K562 (cell line): ENCODE measurements around the gene NXF3. TPM values are rescaled to one million over a fixed set of nuclear protein-coding genes. Genes with fewer than 3 reads are reported as not detected.
A peak's percentile ranks its signal among the peaks of the same experiment; 100 is the strongest.

Experiments
- ATAC-seq: fragments of 200-7000 bp; cut with Tn5 transposase; 3 replicates; pipeline ENCODE4 v1.9.1; 2020; ENCODE audit warnings: moderate library complexity
- BruUV-seq: library from RNA; stranded (reverse); fragments of 400-500 nt; replicated peaks from 2 replicates; lab custom pipeline; 2021; lab: Mats Ljungman, UMichigan
- CTCF ChIA-PET: fragments of 300-600 bp; formaldehyde crosslinking; extraction: SDS; loops from one replicate; lab custom pipeline; 2021; ENCODE audit warnings: low intra/inter-chr PET ratio; lab: Yijun Ruan, JAX
- POLR2A ChIA-PET: fragments of 300-600, 350-650 bp; sonication (Branson Sonifier 250); formaldehyde crosslinking; extraction: SDS; loops from one replicate; lab custom pipeline; 2021; ENCODE audit warnings: antibody characterized with exemption, inconsistent platforms; lab: Yijun Ruan, JAX
- DNase-seq, 4 experiments: peaks; one replicate each; pipeline versions ENCODE4 v3.0.0 to v3.0.0-alpha.2; 2011 to 2018; ENCODE audit warnings: low spot score in 3 of 4, mixed read lengths in 3 of 4; ENCODE audit errors: extremely low read depth in 1 of 4
- FAIRE-seq: peaks from 2 replicates; lab custom pipeline; 2011; peaks lifted over from hg19 to GRCh38; lab: Jason Lieb, UNC
- H2AFZ ChIP-seq: 2 replicates; pipeline ENCODE4 v1.6.0; 2011; ENCODE audit warnings: low read depth, low read length, control low read depth, inconsistent platforms
- H3K27ac ChIP-seq: fragments of 200-600 bp; 3 replicates; pipeline ENCODE4 v1.8.0; 2011; ENCODE audit warnings: low read depth, mild to moderate bottlenecking, control low read depth, inconsistent platforms, low read length, moderate library complexity, mixed read lengths; ENCODE audit errors: extremely low read depth
- H3K27me3 ChIP-seq, 2 experiments: fragments of 300-600 bp in 1 of 2; 2 replicates in 1 of 2; 3 replicates in 1 of 2; pipeline versions ENCODE4 v1.6.0 to v1.8.0; 2011; ENCODE audit warnings: inconsistent platforms in 2 of 2, low read length in 2 of 2, mild to moderate bottlenecking in 1 of 2, mixed read lengths in 1 of 2, moderate library complexity in 1 of 2; ENCODE audit not compliant: control insufficient read depth in 2 of 2, insufficient read depth in 2 of 2
- H3K36me3 ChIP-seq: fragments of 300-600 bp; 3 replicates; pipeline ENCODE4 v1.8.0; 2011; ENCODE audit warnings: mild to moderate bottlenecking, low read length, inconsistent platforms; ENCODE audit not compliant: control insufficient read depth, insufficient read depth
- H3K4me1 ChIP-seq, 2 experiments: fragments of 200-600 bp in 1 of 2; replicated peaks in 1 of 2; 2 replicates in 1 of 2; 3 replicates in 1 of 2; pipeline versions ENCODE4 v1.5.1 to v1.8.0; 2011; ENCODE audit warnings: inconsistent platforms in 2 of 2, low read length in 2 of 2, mild to moderate bottlenecking in 1 of 2, mixed read lengths in 1 of 2, moderate library complexity in 1 of 2; ENCODE audit not compliant: control insufficient read depth in 2 of 2, insufficient read depth in 2 of 2
- H3K4me2 ChIP-seq: 2 replicates; pipeline ENCODE4 v1.6.1; 2011; ENCODE audit warnings: low read length, control low read depth, inconsistent platforms, mixed read lengths; ENCODE audit not compliant: insufficient read depth
- H3K4me3 ChIP-seq: fragments of 200-600 bp; sonication (generic), shearing (Covaris generic); 2 replicates; pipeline ENCODE4 v1.5.1; 2016; ENCODE audit warnings: control low read depth, inconsistent platforms
- H3K79me2 ChIP-seq: fragments of 200-600 bp; 3 replicates; pipeline ENCODE4 v1.8.0; 2011; ENCODE audit warnings: low read length, inconsistent platforms; ENCODE audit not compliant: control insufficient read depth, insufficient read depth
- H3K9ac ChIP-seq, 2 experiments: 2 replicates each; pipeline versions ENCODE4 v1.6.0 to v1.6.1; 2011; ENCODE audit warnings: low read depth in 2 of 2, low read length in 2 of 2, control low read depth in 1 of 2, inconsistent platforms in 1 of 2, mild to moderate bottlenecking in 1 of 2, mixed read lengths in 1 of 2; ENCODE audit not compliant: insufficient read depth in 1 of 2
- H3K9me1 ChIP-seq: one replicate; pipeline ENCODE4 v1.6.0; 2011; ENCODE audit warnings: inconsistent platforms, mild to moderate bottlenecking, low read length, moderate library complexity; ENCODE audit not compliant: control insufficient read depth, insufficient read depth
- H3K9me3 ChIP-seq: replicated peaks from 2 replicates; pipeline ENCODE4 v1.5.1; 2011; ENCODE audit warnings: low read depth, low read length, inconsistent platforms; ENCODE audit not compliant: control insufficient read depth, insufficient read depth
- H4K20me1 ChIP-seq: replicated peaks from 2 replicates; pipeline ENCODE4 v1.6.1; 2011; ENCODE audit warnings: low read length, inconsistent platforms, mixed read lengths; ENCODE audit not compliant: control insufficient read depth, insufficient read depth
- CTBP1 ChIP-seq: fragments of 450-650 bp; IDR thresholded peaks from 2 replicates; pipeline ENCODE4 v1.6.1; 2016; ENCODE audit warnings: borderline replicate concordance
- FOSL1 ChIP-seq: fragments of 200-800 bp; sonication (Bioruptor generic); conservative IDR thresholded peaks from 2 replicates; pipeline ENCODE4 v1.6.1; 2016; ENCODE audit warnings: missing genetic modification characterization, missing compliant biosample characterization
- JUND ChIP-seq, 2 experiments: IDR thresholded peaks; 2 replicates in 1 of 2; 3 replicates in 1 of 2; pipeline ENCODE4 v1.6.1; 2011; ENCODE audit warnings: borderline replicate concordance in 2 of 2, low read depth in 2 of 2, low read length in 2 of 2, improper control_type of control experiment in 1 of 2, missing biosample characterization in 1 of 2, missing genetic modification characterization in 1 of 2, missing genetic modification reagents in 1 of 2
- MED1 ChIP-seq: sonication (generic); formaldehyde crosslinking; IDR thresholded peaks from 2 replicates; pipeline ENCODE4 v1.8.1; 2023; ENCODE audit warnings: missing genetic modification reagents, borderline replicate concordance
- POLR2H ChIP-seq: IDR thresholded peaks from 2 replicates; pipeline ENCODE4 v1.6.1; 2016; ENCODE audit warnings: missing genetic modification characterization, low read depth, mild to moderate bottlenecking, control low read depth, missing compliant biosample characterization, moderate library complexity
- ZC3H8 ChIP-seq: fragments of 450-650 bp; IDR thresholded peaks from 2 replicates; pipeline ENCODE4 v1.6.1; 2017
- ZNF764 ChIP-seq: fragments of 250-450 bp; sonication (Bioruptor Pico); IDR thresholded peaks from 2 replicates; pipeline ENCODE4 v1.4.0; 2020; ENCODE audit warnings: low read depth, mild to moderate bottlenecking, moderate library complexity
- WGBS: fragments of 100-300 bp; shearing (Covaris generic); methylation state at CpG from one replicate; pipeline ENCODE4 v1.1.6; 2016; ENCODE audit warnings: low coverage, mixed read lengths; ENCODE audit not compliant: insufficient coverage; ENCODE audit errors: missing lambda C conversion rate; 5-methylcytosine and 5-hydroxymethylcytosine counted together
- in situ Hi-C: fragments of 300-500 bp; cut with MboI; formaldehyde crosslinking; loops from 4 replicates; pipeline ENCODE4 v1.15.0; 2018; ENCODE audit warnings: inconsistent platforms, mixed read lengths
- intact Hi-C: fragments of 100-400 bp; cut with micrococcal nuclease; formaldehyde crosslinking; loops from 2 replicates; pipeline ENCODE4 v1.14.2; 2022
- polyA plus RNA-seq, 8 experiments: library from polyadenylated mRNA; depleted of rRNA in 4 of 8; stranded (reverse) in 5 of 8; unstranded in 3 of 8; fragments of >200 nt; fragmentation: Nextera tagmentation in 2 of 8; fragmentation: Illumina TruSeq in 1 of 8; extraction: Ambion mirVana in 2 of 8; extraction: Trizol in 1 of 8; gene quantifications; 2 replicates each; pipeline versions ENCODE4 v1.2.1 to v1.2.3, GENCODE V29; 2011 to 2014; ENCODE audit warnings: inconsistent platforms in 1 of 8, missing spikeins in 1 of 8
- total RNA-seq, 7 experiments: library from RNA; depleted of rRNA in 6 of 7; stranded (reverse); fragments of >200 nt in 6 of 7; fragmentation: Illumina TruSeq in 2 of 7; extraction: Trizol in 2 of 7; gene quantifications; 2 replicates each; pipeline versions ENCODE4 v1.2.1 to v1.2.3, GENCODE V29; 2011 to 2021; ENCODE audit warnings: low replicate concordance in 1 of 7
- TF ChIP-seq, protein P1 (sequence below): fragments of 250-450 bp; sonication (Bioruptor Pico); IDR thresholded peaks from 2 replicates; pipeline ENCODE4 v1.8.0; 2022; ENCODE audit warnings: inconsistent platforms
- TF ChIP-seq, protein P2 (sequence below): IDR thresholded peaks from 3 replicates; pipeline ENCODE4 v1.6.1; 2011; ENCODE audit warnings: borderline replicate concordance, mild to moderate bottlenecking, moderate library complexity; ENCODE audit not compliant: insufficient read length; ENCODE audit errors: extremely low read depth
- TF ChIP-seq, protein P3 (sequence below): sonication (generic); formaldehyde crosslinking; IDR thresholded peaks from 2 replicates; pipeline ENCODE4 v1.8.1; 2023; ENCODE audit warnings: mild to moderate bottlenecking, missing genetic modification reagents, moderate library complexity

The NXF3 gene
- total and polyA plus RNA-seq, 9 of the 15 experiments (the other 6 are each of a cell fraction or from before 2014, with no cell fraction given): 0.18 to 0.40 (median 0.28) TPM; not detected in 2

DNA sequence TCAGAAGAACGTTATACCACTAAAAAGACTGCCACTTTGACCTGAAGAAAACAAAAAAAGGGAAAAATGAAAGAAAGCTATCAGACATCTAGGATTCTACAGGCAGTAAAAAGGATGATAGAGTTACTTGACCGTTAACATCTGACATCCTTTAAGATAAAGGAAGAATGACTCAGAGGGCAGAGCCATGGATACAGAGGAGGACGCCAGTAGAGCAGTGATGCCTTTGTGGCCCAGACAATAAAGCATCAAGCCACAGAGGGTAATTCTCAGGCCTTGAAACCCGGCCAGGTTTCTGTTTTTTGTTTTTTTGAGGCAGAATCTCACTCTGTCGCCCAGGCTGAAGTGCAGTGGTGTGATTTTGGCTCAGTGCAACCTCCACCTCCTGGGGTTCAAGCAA is 19.5 kb downstream of the NXF3 start:
- Histone ChIP-seq H3K9ac (no peak overlapping the region), H3K27ac (no peak overlapping the region), H2AFZ (no peak overlapping the region), H3K4me3 (no peak overlapping the region), H3K79me2 (no peaks in the 10 kb centered on the region), H3K4me2 (no peak overlapping the region), H3K4me1 (no peaks in the 10 kb centered on the region), H3K9me3 (no peaks in the 10 kb centered on the region)
- WGBS: 0% methylated on average over 5 of the region's 5 CpGs
- intact Hi-C loops: no loop called here
- TF ChIP-seq MED1 (no peak), ZNF764 (no peak), JUND (IDR thresholded peaks at IDR 0.05; ENCODE audit: borderline replicate concordance, low read depth, low read length) (peak; percentile 36; the same call in 1 of the 2 replicates), JUND (tag; IDR thresholded peaks at IDR 0.05; ENCODE audit: borderline replicate concordance, low read depth, low read length) (no peak; the same call in 2 of the 3 replicates), CTBP1 (0 out of 2 replicates have a peak, but pooled peaks have one; percentile 41), FOSL1 (tag) (peak; percentile 63)
- TF ChIP-seq, all 486 proteins: peak for 3
- in situ Hi-C loops: no loop called here
- no peaks in the 10 kb centered on the region for H3K36me3 ChIP-seq
- no peak for DNase-seq
- ATAC-seq: no peak
- no peak for FAIRE-seq
- ChIA-PET POLR2A (no interaction called here), CTCF (no interaction called here)
- no TSS peak for BruUV-seq
- H3K9me1 ChIP-seq: no peaks in the 10 kb centered on the region
- H3K27me3 ChIP-seq: peaks cover 0 to 5% of the 10 kb centered on the region in 2 experiments; a peak in 2 of 5 replicates
- no peaks in the 10 kb centered on the region for H4K20me1 ChIP-seq

DNA sequence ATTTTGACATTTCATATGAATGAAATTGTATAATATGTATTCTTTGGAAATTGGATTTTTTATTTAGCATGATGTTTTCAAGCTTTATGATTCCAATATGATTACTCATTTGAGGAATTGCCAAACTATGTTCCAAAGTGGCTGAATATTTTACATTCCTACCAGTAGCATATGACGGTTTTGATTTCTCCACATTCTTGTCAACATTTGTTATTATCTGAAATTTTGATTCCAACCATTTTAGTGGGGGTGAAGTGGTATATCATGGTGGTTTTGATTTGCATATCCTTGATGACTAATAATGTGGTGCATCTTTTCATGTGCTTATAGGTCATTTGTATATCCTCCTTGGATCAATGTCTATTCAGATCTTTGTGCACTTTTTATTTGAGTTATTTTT is 26.3 kb downstream of the NXF3 start:
- H3K4me3 ChIP-seq: no peak overlapping the region
- no TSS peak for BruUV-seq
- ChIA-PET POLR2A (no interaction called here), CTCF (no interaction called here)
- H3K4me1 ChIP-seq: peaks cover 0 to 8% of the 10 kb centered on the region in 2 experiments; a peak in 1 of 5 replicates
- intact Hi-C loops: no loop called here
- no peak overlapping the region for H3K27ac ChIP-seq
- H3K79me2 ChIP-seq: no peaks in the 10 kb centered on the region
- in situ Hi-C loops: no loop called here
- no peak overlapping the region for H3K9ac ChIP-seq
- H3K4me2 ChIP-seq: no peak overlapping the region
- H4K20me1 ChIP-seq: no peaks in the 10 kb centered on the region
- H2AFZ ChIP-seq: no peak overlapping the region
- no peak for DNase-seq
- H3K9me3 ChIP-seq: no peaks in the 10 kb centered on the region
- no peak for FAIRE-seq
- no peaks in the 10 kb centered on the region for H3K9me1 ChIP-seq
- 5% methylated on average over 1 of the region's 1 CpG for WGBS
- peaks cover 0 to 3% of the 10 kb centered on the region in 2 experiments; a peak in 1 of 5 replicates for H3K27me3 ChIP-seq
- H3K36me3 ChIP-seq: no peaks in the 10 kb centered on the region
- no peak for ATAC-seq
- TF ChIP-seq, protein P1, sequence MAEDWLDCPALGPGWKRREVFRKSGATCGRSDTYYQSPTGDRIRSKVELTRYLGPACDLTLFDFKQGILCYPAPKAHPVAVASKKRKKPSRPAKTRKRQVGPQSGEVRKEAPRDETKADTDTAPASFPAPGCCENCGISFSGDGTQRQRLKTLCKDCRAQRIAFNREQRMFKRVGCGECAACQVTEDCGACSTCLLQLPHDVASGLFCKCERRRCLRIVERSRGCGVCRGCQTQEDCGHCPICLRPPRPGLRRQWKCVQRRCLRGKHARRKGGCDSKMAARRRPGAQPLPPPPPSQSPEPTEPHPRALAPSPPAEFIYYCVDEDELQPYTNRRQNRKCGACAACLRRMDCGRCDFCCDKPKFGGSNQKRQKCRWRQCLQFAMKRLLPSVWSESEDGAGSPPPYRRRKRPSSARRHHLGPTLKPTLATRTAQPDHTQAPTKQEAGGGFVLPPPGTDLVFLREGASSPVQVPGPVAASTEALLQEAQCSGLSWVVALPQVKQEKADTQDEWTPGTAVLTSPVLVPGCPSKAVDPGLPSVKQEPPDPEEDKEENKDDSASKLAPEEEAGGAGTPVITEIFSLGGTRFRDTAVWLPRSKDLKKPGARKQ (CRISPR knock-in tag): no peak
- TF ChIP-seq, protein P2, sequence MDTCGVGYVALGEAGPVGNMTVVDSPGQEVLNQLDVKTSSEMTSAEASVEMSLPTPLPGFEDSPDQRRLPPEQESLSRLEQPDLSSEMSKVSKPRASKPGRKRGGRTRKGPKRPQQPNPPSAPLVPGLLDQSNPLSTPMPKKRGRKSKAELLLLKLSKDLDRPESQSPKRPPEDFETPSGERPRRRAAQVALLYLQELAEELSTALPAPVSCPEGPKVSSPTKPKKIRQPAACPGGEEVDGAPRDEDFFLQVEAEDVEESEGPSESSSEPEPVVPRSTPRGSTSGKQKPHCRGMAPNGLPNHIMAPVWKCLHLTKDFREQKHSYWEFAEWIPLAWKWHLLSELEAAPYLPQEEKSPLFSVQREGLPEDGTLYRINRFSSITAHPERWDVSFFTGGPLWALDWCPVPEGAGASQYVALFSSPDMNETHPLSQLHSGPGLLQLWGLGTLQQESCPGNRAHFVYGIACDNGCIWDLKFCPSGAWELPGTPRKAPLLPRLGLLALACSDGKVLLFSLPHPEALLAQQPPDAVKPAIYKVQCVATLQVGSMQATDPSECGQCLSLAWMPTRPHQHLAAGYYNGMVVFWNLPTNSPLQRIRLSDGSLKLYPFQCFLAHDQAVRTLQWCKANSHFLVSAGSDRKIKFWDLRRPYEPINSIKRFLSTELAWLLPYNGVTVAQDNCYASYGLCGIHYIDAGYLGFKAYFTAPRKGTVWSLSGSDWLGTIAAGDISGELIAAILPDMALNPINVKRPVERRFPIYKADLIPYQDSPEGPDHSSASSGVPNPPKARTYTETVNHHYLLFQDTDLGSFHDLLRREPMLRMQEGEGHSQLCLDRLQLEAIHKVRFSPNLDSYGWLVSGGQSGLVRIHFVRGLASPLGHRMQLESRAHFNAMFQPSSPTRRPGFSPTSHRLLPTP: no peak
- TF ChIP-seq ZC3H8 (no peak), POLR2H (tag) (no peak)
- TF ChIP-seq, protein P3, sequence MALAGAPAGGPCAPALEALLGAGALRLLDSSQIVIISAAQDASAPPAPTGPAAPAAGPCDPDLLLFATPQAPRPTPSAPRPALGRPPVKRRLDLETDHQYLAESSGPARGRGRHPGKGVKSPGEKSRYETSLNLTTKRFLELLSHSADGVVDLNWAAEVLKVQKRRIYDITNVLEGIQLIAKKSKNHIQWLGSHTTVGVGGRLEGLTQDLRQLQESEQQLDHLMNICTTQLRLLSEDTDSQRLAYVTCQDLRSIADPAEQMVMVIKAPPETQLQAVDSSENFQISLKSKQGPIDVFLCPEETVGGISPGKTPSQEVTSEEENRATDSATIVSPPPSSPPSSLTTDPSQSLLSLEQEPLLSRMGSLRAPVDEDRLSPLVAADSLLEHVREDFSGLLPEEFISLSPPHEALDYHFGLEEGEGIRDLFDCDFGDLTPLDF (CRISPR knock-in tag): no peak
